ENCODE data around the gene NKX2-8.
"Not testable (repeated sequence)": the region's sequence is repeated elsewhere in the genome, so short reads cannot be mapped to it uniquely, and the experiment has no call there.

- TF ChIP-seq CTCF (conservative IDR thresholded peaks at IDR 0.05; ENCODE audit: low read depth in 2 of 2); JUNB (IDR thresholded peaks at IDR 0.05; ENCODE audit: unreplicated experiment); EZH2 (IDR thresholded peaks at IDR 0.05; ENCODE audit: low read depth, unreplicated experiment); POLR2AphosphoS5 (IDR thresholded peaks at IDR 0.05; ENCODE audit: low read depth); ZNF331 (CRISPR knock-in tag; IDR thresholded peaks at IDR 0.05; ENCODE audit: low read depth); REST (IDR thresholded peaks at IDR 0.05; ENCODE audit: unreplicated experiment); EZH2phosphoT487 (IDR thresholded peaks at IDR 0.05; ENCODE audit: unreplicated experiment); NANOG (IDR thresholded peaks at IDR 0.05; ENCODE audit: borderline replicate concordance): not testable (repeated sequence)
Observed at GRCh38 chr14:36544280-36544679, 38.1 kb downstream of the NKX2-8 start.
